GM19438 (cell line): ENCODE measurements around the gene NUP210.
A peak's percentile ranks its signal among the peaks of the same experiment; 100 is the strongest.

Experiments
- ATAC-seq: cut with Tn5 transposase; IDR thresholded peaks from one replicate; pipeline ENCODE4 v1.9.1; 2021; ENCODE audit warnings: low read depth; ENCODE audit not compliant: unreplicated experiment

NUP210 gene

GRCh38 chr3:13332158-13332557 is 88.0 kb downstream of the NUP210 start:
- ATAC-seq = peak; percentile 93

DNA sequence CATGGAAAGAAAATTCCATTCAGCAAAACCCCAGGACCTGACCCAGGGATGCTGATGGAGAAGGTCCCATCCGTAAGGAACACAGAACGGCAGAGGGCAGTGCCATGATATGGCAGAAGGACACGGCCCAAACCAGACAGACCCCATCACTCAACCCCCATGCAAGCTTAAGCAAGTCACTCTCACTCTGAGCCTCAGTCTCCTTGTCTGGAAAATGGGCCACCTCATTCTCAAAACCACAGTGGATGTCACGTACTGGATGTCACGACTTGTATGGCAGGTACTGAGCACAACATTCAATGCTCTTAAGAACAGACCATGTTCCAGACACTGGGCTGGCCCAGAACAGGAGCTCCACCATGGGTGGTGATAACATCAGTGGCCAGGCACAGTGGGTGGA is 90.4 kb downstream of the NUP210 start:
- ATAC-seq = no peak

DNA sequence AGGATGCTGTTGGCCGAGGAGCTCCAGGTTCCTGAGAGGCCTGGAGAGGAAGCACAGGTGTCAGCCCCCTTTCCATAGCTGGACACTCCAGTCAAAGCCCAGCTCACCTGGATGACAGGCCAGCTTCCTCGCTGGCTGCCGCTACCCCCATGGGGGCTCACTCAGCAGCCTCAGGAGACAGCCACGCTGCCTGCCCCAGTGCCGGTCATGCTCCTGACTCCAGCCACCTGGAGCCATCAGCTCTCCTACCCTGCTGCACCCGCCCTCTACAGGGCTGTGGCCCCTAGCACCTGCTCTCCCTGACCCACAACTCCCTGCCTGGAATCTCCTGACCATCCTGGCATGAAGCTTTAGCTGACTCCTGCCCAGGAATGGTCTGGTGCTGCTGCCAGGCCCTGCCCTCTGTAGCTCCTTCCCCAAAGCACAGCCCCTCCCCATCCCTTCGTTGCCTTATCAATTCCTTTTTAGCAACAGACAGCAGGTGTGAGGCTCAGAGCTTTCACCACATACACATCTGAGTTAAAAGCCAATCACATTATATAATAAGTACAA is 94.2 kb downstream of the NUP210 start:
- ATAC-seq = no peak

DNA sequence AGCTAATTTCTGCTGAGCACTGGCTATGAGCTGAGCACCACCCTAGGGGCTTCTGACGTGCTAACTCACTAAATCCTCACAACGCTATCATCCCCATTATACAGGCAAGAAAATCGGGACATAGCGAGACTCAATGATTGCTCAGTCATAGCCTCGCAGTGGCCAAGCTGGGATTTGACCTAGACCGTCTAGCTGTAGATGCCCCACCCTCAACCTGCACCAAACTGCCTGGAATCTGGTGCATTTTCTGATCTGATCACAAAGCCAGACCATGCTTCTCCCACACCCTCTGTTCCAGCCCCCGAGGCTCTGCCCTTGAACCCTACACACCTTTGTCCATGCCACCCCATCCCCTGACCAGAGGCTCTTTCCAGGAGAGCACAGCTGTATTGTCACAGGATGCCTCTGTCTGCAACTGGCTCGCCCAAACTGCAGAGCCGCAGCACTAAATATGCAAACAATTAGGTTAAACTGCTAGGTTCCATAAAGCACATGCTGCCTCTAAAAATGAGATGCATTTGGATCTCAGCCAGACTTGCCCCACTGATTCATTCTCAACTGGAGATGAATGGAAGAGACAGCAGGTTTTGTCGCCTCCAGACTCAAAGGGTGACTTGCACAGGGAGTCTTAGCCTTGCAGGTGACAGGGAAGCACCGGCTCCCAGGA is 95.2 kb downstream of the NUP210 start:
- ATAC-seq = no peak

GRCh38 chr3:13323822-13324221 is 96.3 kb downstream of the NUP210 start:
- no peak for ATAC-seq

- no peak for ATAC-seq
Measured at GRCh38 chr3:13322324-13322723, 97.8 kb downstream of the NUP210 start.

GRCh38 chr3:13319564-13320220 is 100.4 kb downstream of the NUP210 start:
- ATAC-seq = no peak

DNA sequence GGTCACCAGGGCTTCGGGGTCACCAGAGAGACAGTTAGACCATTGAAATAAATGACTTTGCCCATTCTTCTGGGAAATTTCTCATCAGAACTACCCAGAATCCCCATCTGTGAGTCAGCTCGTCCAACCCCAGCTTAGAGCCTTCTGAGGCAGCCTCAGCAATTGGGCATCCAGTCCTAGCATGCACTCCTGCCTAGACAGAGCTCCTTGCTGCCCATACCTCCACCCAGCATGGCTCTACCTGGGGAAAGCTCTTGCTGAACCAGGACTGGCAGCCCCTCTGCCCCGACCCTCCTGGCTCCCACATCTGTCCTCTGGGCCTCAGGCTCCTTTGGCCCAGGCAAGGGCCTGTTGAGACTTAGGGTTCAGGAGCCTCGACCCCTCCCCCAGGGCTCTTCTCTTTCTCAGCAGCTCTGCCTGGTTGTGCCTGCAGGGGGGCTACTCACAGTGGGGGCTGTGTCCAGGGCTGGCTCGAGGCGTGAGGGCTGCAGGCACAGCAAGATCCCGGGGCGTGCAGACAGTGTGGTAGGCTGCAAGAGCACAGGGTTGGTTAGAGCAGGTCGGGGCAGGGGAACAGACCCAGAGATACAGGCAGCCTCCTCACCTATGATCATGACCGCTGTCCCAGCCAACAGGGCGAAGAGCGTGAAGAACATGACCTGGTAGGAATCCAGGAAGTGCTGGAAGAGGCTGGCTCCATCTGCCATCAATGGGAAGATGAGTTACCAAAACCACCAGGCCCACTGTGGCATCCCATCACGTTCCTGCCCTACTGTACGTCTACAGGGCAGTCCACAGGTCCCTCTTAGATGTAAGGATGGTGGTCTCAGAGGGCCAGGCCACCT is 101.3 kb downstream of the NUP210 start:
- ATAC-seq = no peak

GRCh38 chr3:13317596-13318320 is 102.4 kb downstream of the NUP210 start:
- ATAC-seq = no peak

- ATAC-seq = no peak
Measured at GRCh38 chr3:13316603-13317002, 103.5 kb downstream of the NUP210 start.

GRCh38 chr3:13314877-13315276 is 105.2 kb downstream of the NUP210 start:
- ATAC-seq = no peak

DNA sequence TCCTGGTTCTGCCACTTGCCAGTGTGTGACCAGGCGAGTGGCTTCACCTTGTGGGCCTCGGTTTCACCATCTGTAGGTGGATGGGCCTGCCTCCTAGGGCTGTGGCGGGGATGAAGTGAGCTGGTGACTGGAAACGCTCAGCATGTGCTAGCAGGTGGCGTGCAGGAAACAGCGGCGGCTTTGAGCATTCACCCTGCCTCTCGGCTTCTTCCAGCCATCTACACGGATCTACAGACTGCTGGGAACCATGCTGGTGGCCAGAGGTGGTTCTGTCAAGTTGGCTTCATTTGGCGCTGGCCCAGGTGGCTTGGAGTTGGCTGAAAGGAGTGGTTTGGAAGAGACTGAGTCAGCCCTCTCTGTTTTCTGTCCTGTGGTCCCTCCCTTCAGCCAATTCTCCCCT is 106.3 kb downstream of the NUP210 start:
- no peak for ATAC-seq

DNA sequence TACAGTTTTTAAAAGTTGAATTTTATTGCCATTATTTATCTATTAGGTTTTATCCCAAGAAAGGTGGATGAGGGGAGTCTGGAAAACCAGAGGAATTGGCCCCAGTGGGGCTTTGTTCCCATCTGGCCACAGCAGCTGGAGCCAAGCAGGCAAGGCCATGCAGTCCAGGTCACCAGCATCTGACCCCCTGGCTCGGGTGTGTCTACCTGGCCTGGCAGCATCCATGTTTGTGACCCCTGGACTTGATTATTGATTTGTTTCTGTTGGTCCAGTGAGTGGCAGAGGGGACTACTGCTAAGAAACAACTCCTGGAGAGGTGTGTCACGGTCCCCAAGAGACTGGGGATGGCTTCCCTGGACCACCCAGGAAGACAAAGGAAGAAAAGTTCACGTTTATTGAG is 111.1 kb downstream of the NUP210 start:
- no peak for ATAC-seq

GRCh38 chr3:13308380-13308801 is 111.7 kb downstream of the NUP210 start:
- no peak for ATAC-seq

DNA sequence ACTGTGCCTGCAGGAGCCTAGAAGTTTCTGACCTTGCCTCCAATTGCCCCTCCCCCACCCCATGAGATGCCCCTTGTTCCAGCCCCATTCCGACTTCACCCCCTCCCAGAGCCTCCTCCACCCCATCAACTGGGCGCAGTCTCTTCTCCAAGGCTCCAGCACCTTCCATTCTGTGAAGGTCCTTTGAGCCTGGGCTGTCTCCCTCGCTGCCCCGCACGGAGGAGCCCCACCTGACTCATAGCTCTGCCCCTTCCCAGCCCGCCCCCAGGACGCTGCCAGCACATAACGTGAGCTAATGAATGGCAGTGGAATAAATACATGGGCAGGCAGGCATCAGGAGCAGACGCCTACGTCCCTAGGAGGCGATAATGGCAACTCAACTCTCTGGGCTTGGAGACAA is 113.1 kb downstream of the NUP210 start:
- ATAC-seq = no peak

- no peak for ATAC-seq
Measured at GRCh38 chr3:13305623-13306022, 114.5 kb downstream of the NUP210 start.

GRCh38 chr3:13303410-13303809 is 116.7 kb downstream of the NUP210 start:
- ATAC-seq = no peak

DNA sequence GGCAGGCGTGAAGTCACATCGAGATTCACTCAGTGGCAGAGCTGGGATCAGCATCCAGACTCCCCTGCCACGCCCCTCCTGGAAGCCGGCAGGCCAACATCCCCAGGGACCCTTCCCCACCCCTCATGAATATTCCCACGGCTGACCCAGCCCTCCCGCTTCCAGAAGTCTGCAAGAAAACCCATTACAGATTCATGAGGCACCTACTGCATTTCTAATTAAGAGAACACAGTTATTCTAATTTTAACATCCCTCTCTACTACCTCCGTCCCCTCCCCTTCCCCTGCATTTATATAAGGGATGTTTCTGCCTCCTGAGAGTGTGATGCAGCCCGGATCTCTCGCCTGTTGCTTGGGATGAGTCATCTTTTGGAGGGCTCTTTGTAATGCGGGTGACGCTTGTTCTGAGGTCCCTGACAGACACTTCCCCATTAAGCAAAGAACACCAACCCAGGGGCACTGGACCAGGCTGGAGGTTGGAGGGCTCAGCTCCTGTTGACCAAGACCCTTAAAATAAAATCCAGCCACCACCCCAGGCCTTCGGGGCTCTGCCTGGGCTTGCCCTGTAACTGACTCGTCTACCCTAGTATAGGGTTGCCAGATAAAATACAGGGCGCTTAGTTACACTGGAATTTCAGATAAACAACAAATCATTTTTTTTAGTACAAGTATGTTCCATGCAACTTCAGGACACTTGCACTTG is 118.7 kb downstream of the NUP210 start:
- ATAC-seq = no peak

- no peak for ATAC-seq
Measured at GRCh38 chr3:13300546-13301285, 119.4 kb downstream of the NUP210 start.
